ENCODE data around the gene KLHL40.

DNA sequence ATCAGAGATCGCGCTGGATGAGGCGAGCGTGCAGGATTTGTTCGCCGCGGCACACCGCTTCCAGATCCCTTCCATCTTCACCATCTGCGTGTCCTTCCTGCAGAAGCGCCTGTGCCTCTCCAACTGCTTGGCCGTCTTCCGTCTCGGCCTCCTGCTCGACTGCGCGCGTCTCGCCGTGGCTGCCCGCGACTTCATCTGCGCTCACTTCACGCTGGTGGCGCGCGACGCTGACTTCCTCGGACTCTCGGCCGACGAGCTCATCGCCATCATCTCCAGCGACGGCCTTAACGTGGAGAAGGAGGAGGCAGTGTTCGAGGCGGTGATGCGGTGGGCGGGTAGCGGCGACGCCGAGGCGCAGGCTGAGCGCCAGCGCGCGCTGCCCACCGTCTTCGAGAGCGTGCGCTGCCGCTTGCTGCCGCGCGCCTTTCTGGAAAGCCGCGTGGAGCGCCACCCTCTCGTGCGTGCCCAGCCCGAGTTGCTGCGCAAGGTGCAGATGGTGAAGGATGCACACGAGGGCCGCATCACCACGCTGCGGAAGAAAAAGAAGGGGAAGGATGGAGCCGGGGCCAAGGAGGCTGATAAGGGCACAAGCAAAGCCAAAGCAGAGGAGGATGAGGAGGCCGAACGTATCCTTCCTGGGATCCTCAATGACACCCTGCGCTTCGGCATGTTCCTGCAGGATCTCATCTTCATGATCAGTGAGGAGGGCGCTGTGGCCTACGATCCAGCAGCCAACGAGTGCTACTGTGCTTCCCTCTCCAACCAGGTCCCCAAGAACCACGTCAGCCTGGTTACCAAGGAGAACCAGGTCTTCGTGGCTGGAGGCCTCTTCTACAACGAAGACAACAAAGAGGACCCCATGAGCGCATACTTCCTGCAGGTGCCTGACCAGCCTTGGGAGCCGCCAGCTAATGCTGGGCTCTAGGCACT is 819 bp downstream of the KLHL40 start:
- TF ChIP-seq, protein P1, sequence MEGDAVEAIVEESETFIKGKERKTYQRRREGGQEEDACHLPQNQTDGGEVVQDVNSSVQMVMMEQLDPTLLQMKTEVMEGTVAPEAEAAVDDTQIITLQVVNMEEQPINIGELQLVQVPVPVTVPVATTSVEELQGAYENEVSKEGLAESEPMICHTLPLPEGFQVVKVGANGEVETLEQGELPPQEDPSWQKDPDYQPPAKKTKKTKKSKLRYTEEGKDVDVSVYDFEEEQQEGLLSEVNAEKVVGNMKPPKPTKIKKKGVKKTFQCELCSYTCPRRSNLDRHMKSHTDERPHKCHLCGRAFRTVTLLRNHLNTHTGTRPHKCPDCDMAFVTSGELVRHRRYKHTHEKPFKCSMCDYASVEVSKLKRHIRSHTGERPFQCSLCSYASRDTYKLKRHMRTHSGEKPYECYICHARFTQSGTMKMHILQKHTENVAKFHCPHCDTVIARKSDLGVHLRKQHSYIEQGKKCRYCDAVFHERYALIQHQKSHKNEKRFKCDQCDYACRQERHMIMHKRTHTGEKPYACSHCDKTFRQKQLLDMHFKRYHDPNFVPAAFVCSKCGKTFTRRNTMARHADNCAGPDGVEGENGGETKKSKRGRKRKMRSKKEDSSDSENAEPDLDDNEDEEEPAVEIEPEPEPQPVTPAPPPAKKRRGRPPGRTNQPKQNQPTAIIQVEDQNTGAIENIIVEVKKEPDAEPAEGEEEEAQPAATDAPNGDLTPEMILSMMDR (optimal IDR thresholded peaks at IDR 0.05 in 1 of 3, IDR thresholded peaks at IDR 0.05 in 1 of 3, conservative IDR thresholded peaks at IDR 0.05 in 1 of 3; ENCODE audit: extremely low read depth in 1 of 3, insufficient read depth in 2 of 3, low read length in 3 of 3): no peak
- TF ChIP-seq EZH2 (IDR thresholded peaks at IDR 0.05; ENCODE audit: low read length): peak; percentile 69
